H1 (cell line): ENCODE measurements around the gene MSI2. TPM values are rescaled to one million over a fixed set of nuclear protein-coding genes. Genes with fewer than 3 reads are reported as not detected.

ENCODE experiments used
- CTCF ChIA-PET: fragments of 300-600 bp; sonication (Branson Sonifier 250); formaldehyde crosslinking; loops from one replicate; lab custom pipeline; 2021; ENCODE audit not compliant: partially characterized antibody; lab: Charles Lee
- POLR2A ChIA-PET: fragments of 300-600 bp; sonication (Branson Sonifier 250); formaldehyde crosslinking; loops from one replicate; lab custom pipeline; 2021; ENCODE audit warnings: inconsistent platforms; ENCODE audit not compliant: partially characterized antibody; lab: Charles Lee
- DNase-seq, 2 experiments: peaks; one replicate each; pipeline versions ENCODE4 v3.0.0 to v3.0.0-alpha.2; 2010 to 2022; ENCODE audit warnings: low spot score in 2 of 2, low read depth in 1 of 2, mixed read lengths in 1 of 2
- FAIRE-seq: peaks from 2 replicates; lab custom pipeline; 2011; peaks lifted over from hg19 to GRCh38; lab: Jason Lieb, UNC
- H2AFZ ChIP-seq: 2 replicates; pipeline ENCODE4 v1.8.1; 2012; ENCODE audit warnings: low read length, inconsistent platforms
- H2AK5ac ChIP-seq: 2 replicates; pipeline ENCODE4 v1.6.1; 2013; ENCODE audit warnings: low read depth, low read length
- H2BK120ac ChIP-seq: replicated peaks from 2 replicates; pipeline ENCODE3; 2013; ENCODE audit warnings: low read depth, low read length, inconsistent platforms
- H2BK12ac ChIP-seq: 2 replicates; pipeline ENCODE4 v1.6.1; 2013; ENCODE audit warnings: low read depth, low read length
- H2BK15ac ChIP-seq: 2 replicates; pipeline ENCODE4 v1.6.1; 2013; ENCODE audit warnings: low read length
- H2BK20ac ChIP-seq: 2 replicates; pipeline ENCODE4 v1.6.1; 2013; ENCODE audit warnings: low read length
- H2BK5ac ChIP-seq: 2 replicates; pipeline ENCODE4 v1.6.1; 2013; ENCODE audit warnings: low read depth, low read length
- H3K14ac ChIP-seq: 2 replicates; pipeline ENCODE4 v1.6.1; 2013; ENCODE audit warnings: inconsistent platforms; ENCODE audit not compliant: insufficient read length
- H3K18ac ChIP-seq: 2 replicates; pipeline ENCODE4 v1.6.1; 2013; ENCODE audit warnings: low read length; ENCODE audit errors: extremely low read depth
- H3K23ac ChIP-seq: 2 replicates; pipeline ENCODE4 v1.6.1; 2013; ENCODE audit warnings: inconsistent platforms; ENCODE audit not compliant: insufficient read length
- H3K23me2 ChIP-seq: 2 replicates; pipeline ENCODE4 v1.6.1; 2013; ENCODE audit warnings: low read depth, low read length
- H3K27ac ChIP-seq: 2 replicates; pipeline ENCODE4 v1.6.1; 2011; ENCODE audit warnings: low read depth, low read length, inconsistent platforms
- H3K27me3 ChIP-seq, 4 experiments: replicated peaks in 1 of 4; 1 replicate in 1 of 4; 2 replicates in 3 of 4; pipeline versions ENCODE4 v1.6.1 to v1.8.1; 2011 to 2013; ENCODE audit warnings: low read length in 3 of 4, mild to moderate bottlenecking in 3 of 4, inconsistent platforms in 2 of 4, mixed read lengths in 2 of 4, moderate library complexity in 1 of 4; ENCODE audit not compliant: control insufficient read depth in 3 of 4, insufficient read depth in 3 of 4; ENCODE audit errors: extremely low read depth in 1 of 4
- H3K36me3 ChIP-seq, 4 experiments: 2 replicates each; pipeline versions ENCODE4 v1.6.1 to v1.8.1; 2011 to 2013; ENCODE audit warnings: mild to moderate bottlenecking in 4 of 4, low read length in 3 of 4, moderate library complexity in 2 of 4, control low read depth in 1 of 4, inconsistent platforms in 1 of 4; ENCODE audit not compliant: insufficient read depth in 4 of 4, control insufficient read depth in 2 of 4
- H3K4ac ChIP-seq: replicated peaks from 2 replicates; pipeline ENCODE3; 2013; ENCODE audit warnings: low read length, low read depth, mixed read lengths, inconsistent platforms; ENCODE audit not compliant: insufficient read length
- H3K4me1 ChIP-seq, 4 experiments: replicated peaks in 1 of 4; 1 replicate in 1 of 4; 2 replicates in 3 of 4; pipeline versions ENCODE4 v1.6.1 to v1.8.1; 2011 to 2013; ENCODE audit warnings: low read length in 3 of 4, inconsistent platforms in 2 of 4, mixed read lengths in 1 of 4; ENCODE audit not compliant: insufficient read depth in 4 of 4, control insufficient read depth in 3 of 4
- H3K4me2 ChIP-seq, 2 experiments: 2 replicates each; pipeline versions ENCODE4 v1.6.1 to v1.8.1; 2011 to 2013; ENCODE audit warnings: low read depth in 2 of 2, low read length in 2 of 2, control low read depth in 1 of 2, inconsistent platforms in 1 of 2, mild to moderate bottlenecking in 1 of 2; ENCODE audit not compliant: insufficient read depth in 1 of 2
- H3K4me3 ChIP-seq, 4 experiments: fragments of 200-600, 300-600 bp in 1 of 4; sonication (generic), shearing (Covaris generic), sonication (Bioruptor Twin) in 1 of 4; 2 replicates each; pipeline versions ENCODE4 v1.5.1 to v1.8.1; 2011 to 2016; ENCODE audit warnings: low read length in 4 of 4, low read depth in 3 of 4, control low read depth in 2 of 4, inconsistent platforms in 2 of 4, mild to moderate bottlenecking in 2 of 4, mixed read lengths in 1 of 4, moderate library complexity in 1 of 4; ENCODE audit not compliant: insufficient read depth in 2 of 4; ENCODE audit errors: extremely low read depth in 1 of 4
- H3K56ac ChIP-seq: replicated peaks from 2 replicates; pipeline ENCODE3; 2013; ENCODE audit warnings: low read depth, mild to moderate bottlenecking, mixed read lengths, low read length, inconsistent platforms; ENCODE audit not compliant: insufficient read length
- H3K79me1 ChIP-seq: 2 replicates; pipeline ENCODE4 v1.6.1; 2013; ENCODE audit warnings: low read depth, low read length, control low read depth
- H3K79me2 ChIP-seq, 2 experiments: 2 replicates each; pipeline versions ENCODE4 v1.6.1 to v1.8.1; 2012 to 2013; ENCODE audit warnings: low read length in 2 of 2, mild to moderate bottlenecking in 2 of 2, inconsistent platforms in 1 of 2; ENCODE audit not compliant: insufficient read depth in 2 of 2, control insufficient read depth in 1 of 2
- H3K9ac ChIP-seq, 4 experiments: replicated peaks in 1 of 4; 1 replicate in 1 of 4; 2 replicates in 3 of 4; pipeline versions ENCODE4 v1.6.1 to v1.8.1; 2011 to 2013; ENCODE audit warnings: low read depth in 3 of 4, low read length in 3 of 4, control low read depth in 2 of 4, mild to moderate bottlenecking in 2 of 4, moderate library complexity in 2 of 4, inconsistent platforms in 1 of 4; ENCODE audit errors: extremely low read depth in 1 of 4
- H3K9me3 ChIP-seq, 2 experiments: 2 replicates each; pipeline versions ENCODE4 v1.6.1 to v1.8.1; 2012 to 2013; ENCODE audit warnings: mild to moderate bottlenecking in 2 of 2, moderate library complexity in 2 of 2, control low read depth in 1 of 2, inconsistent platforms in 1 of 2, low read depth in 1 of 2, low read length in 1 of 2, mixed read lengths in 1 of 2; ENCODE audit not compliant: insufficient read depth in 2 of 2
- H4K20me1 ChIP-seq, 2 experiments: replicated peaks in 1 of 2; 2 replicates each; pipeline versions ENCODE3 to v1.8.1; 2011 to 2013; ENCODE audit warnings: inconsistent platforms in 2 of 2, low read length in 2 of 2, mild to moderate bottlenecking in 1 of 2; ENCODE audit not compliant: insufficient read depth in 2 of 2, control insufficient read depth in 1 of 2
- H4K5ac ChIP-seq: 2 replicates; pipeline ENCODE4 v1.6.1; 2013; ENCODE audit warnings: low read length, low read depth, mixed read lengths, inconsistent platforms; ENCODE audit not compliant: insufficient read length
- H4K8ac ChIP-seq: 2 replicates; pipeline ENCODE4 v1.8.0; 2013; ENCODE audit warnings: mild to moderate bottlenecking, moderate library complexity, low read length, inconsistent platforms; ENCODE audit not compliant: insufficient read depth; ENCODE audit errors: extremely low read depth
- H4K91ac ChIP-seq: replicated peaks from 2 replicates; pipeline ENCODE3; 2013; ENCODE audit warnings: low read length, mixed read lengths, inconsistent platforms; ENCODE audit not compliant: insufficient read length
- CHD1 ChIP-seq: IDR thresholded peaks from 2 replicates; pipeline ENCODE4 v1.6.1; 2012; ENCODE audit warnings: low read depth, low read length, improper control_type of control experiment
- EGR1 ChIP-seq: IDR thresholded peaks from 2 replicates; pipeline ENCODE4 v1.6.1; 2011; ENCODE audit warnings: low read depth, low read length, borderline replicate concordance
- GABPA ChIP-seq: IDR thresholded peaks from 2 replicates; pipeline ENCODE4 v1.6.1; 2011; ENCODE audit warnings: mild to moderate bottlenecking, low read length, moderate library complexity, borderline replicate concordance; ENCODE audit not compliant: insufficient read depth
- GTF2F1 ChIP-seq: IDR thresholded peaks from 2 replicates; pipeline ENCODE4 v1.6.1; 2012; ENCODE audit warnings: low read depth, low read length, improper control_type of control experiment, borderline replicate concordance
- YY1 ChIP-seq: IDR thresholded peaks from 2 replicates; pipeline ENCODE4 v1.6.1; 2011; ENCODE audit warnings: low read depth, mild to moderate bottlenecking, low read length
- WGBS, 2 experiments: shearing (Covaris generic) in 1 of 2; methylation state at CpG; one replicate each; pipeline versions ENCODE4 v1.1.6 to v1.1.7; 2013 to 2015; ENCODE audit warnings: low lambda C conversion rate in 2 of 2, mixed read lengths in 2 of 2, inconsistent platforms in 1 of 2, low coverage in 1 of 2, missing lambda C conversion rate in 1 of 2; ENCODE audit not compliant: insufficient replicate concordance in 2 of 2, insufficient coverage in 1 of 2, insufficient read length in 1 of 2; ENCODE audit errors: extremely low coverage in 1 of 2, missing lambda C conversion rate in 1 of 2; 5-methylcytosine and 5-hydroxymethylcytosine counted together
- polyA plus RNA-seq, 7 experiments: library from polyadenylated mRNA; depleted of rRNA in 3 of 7; stranded (reverse) in 5 of 7; unstranded in 2 of 7; fragments of >200 nt in 5 of 7; fragments of 200-250 nt in 2 of 7; gene quantifications; 1 replicate in 5 of 7; 2 replicates in 1 of 7; 4 replicates in 1 of 7; pipeline versions ENCODE4 v1.2.1 to v1.2.3, GENCODE V29; 2011 to 2013; ENCODE audit warnings: missing spikeins in 2 of 7, mixed read lengths in 2 of 7
- total RNA-seq: library from RNA; stranded (reverse); fragmentation: NEBNext Ultra II Directional; extraction: Animal tissue kit (Norgen Biotek cat#: 25700); gene quantifications from 2 replicates; pipeline ENCODE4 v1.2.1, GENCODE V29; 2021
- TF ChIP-seq, protein P1 (sequence below): IDR thresholded peaks from 2 replicates; pipeline ENCODE4 v1.6.1; 2011; ENCODE audit warnings: low read depth, mild to moderate bottlenecking, low read length; ENCODE audit not compliant: insufficient read depth

The MSI2 gene
- total and polyA plus RNA-seq, 2 of the 8 experiments (the other 6 are each of a cell fraction or from before 2014, with no cell fraction given) = 36.7 to 80.6 TPM

DNA sequence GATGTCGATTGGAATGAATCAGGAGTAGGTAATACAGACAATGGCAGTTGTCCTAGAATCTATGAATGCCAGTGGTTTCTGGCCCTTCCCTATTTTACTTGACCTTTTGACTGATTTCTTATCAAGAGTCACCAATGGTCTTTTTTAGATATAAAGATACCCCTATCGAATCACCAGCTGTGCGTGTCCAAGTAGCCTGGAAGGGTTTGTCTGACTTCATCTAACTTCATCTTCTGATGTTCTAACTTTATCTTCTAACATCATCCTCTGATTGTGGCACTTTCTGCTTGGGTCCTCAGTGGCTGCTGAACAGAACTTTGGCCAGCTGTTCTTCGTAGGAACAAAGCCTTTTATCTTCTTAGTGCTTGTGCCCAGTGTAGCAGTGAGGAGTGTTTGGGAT, 129.7 kb downstream of the MSI2 start:
- H2BK20ac ChIP-seq = no peak overlapping the region

More for the DNA sequence above, 129.7 kb downstream of the MSI2 start:
- no peak overlapping the region for H3K4ac ChIP-seq
- H4K20me1 ChIP-seq = no peaks in the 10 kb centered on the region
- peaks cover 0 to 48% of the 10 kb centered on the region in 2 experiments; a peak in 1 of 4 replicates for H3K79me2 ChIP-seq
- H4K8ac ChIP-seq = no peak overlapping the region
- ChIA-PET CTCF (interaction anchor here (2.2 kb wide), 1 partner anchor 16 kb away, joined by 6 read pairs; no protein-coding TSS in a partner anchor), POLR2A (interaction anchor here (0.6 kb wide), 1 partner anchor 8 kb away, joined by 3 read pairs; no protein-coding TSS in a partner anchor)
- no peak for TF ChIP-seq EGR1
- TF ChIP-seq, protein P1, sequence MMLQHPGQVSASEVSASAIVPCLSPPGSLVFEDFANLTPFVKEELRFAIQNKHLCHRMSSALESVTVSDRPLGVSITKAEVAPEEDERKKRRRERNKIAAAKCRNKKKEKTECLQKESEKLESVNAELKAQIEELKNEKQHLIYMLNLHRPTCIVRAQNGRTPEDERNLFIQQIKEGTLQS = no peak
- no peak for TF ChIP-seq YY1
- no peak for TF ChIP-seq GABPA
- no peak for TF ChIP-seq GTF2F1
- TF ChIP-seq CHD1 = no peak
- no peak overlapping the region for H4K5ac ChIP-seq
- H3K23ac ChIP-seq = no peak overlapping the region
- no peak overlapping the region for H2AK5ac ChIP-seq
- H4K91ac ChIP-seq = no peak overlapping the region
- H3K27me3 ChIP-seq = no peaks in the 10 kb centered on the region
- no peak for DNase-seq
- no peak overlapping the region for H2BK15ac ChIP-seq
- no peak overlapping the region for H3K4me2 ChIP-seq
- no peak overlapping the region for H2BK120ac ChIP-seq
- 88% methylated on average over 4 of the region's 4 CpGs; no CpG with 5 or more reads in 1 of the 2 experiments for WGBS, 2 experiments
- H3K23me2 ChIP-seq = no peaks in the 10 kb centered on the region
- FAIRE-seq = no peak
- H3K4me3 ChIP-seq = no peak overlapping the region
- H3K9ac ChIP-seq = no peak overlapping the region
- peaks cover 5 to 16% (median 12%) of the 10 kb centered on the region in 4 experiments; a peak in 6 of 7 replicates for H3K4me1 ChIP-seq
- no peak overlapping the region for H2BK5ac ChIP-seq
- H2AFZ ChIP-seq = no peak overlapping the region
- H3K56ac ChIP-seq = no peak overlapping the region
- peaks cover 0 to 7% of the 10 kb centered on the region in 2 experiments; a peak in 2 of 4 replicates for H3K9me3 ChIP-seq
- H3K27ac ChIP-seq = no peak overlapping the region
- H3K36me3 ChIP-seq = no peaks in the 10 kb centered on the region
- no peak overlapping the region for H3K14ac ChIP-seq
- no peak overlapping the region for H2BK12ac ChIP-seq
- no peak overlapping the region for H3K18ac ChIP-seq
- H3K79me1 ChIP-seq = peaks cover 2% of the 10 kb centered on the region; the same call in 1 of the 2 replicates
